NCI-H1105 (cell line): ENCODE data around the gene DST.

Source experiments
- DNase-seq: peaks from one replicate; lab custom pipeline; 2025; lab: John Stamatoyannopoulos, UW

Gene DST

DNA sequence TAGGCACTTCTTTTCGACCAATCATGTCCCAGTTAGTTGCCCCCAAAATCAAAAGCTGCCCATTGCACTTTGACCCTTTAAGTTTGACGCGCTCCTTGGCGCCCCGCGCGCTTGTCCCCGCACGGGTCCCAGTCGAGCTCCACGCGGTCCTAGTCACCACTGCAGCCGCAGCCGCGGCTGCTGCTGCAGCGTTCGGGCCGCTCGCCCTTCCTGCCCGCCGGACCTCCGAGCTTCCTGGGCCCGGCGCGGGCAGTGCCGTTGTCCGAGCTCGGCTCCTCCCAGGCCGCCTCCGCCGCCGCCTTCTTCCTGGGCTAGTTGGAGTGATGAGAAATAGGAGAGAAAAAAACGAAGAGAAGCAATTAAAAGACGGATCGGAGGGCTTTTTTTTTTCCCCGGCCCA, 209.6 kb downstream of the DST start:
- DNase-seq: no peak

DNA sequence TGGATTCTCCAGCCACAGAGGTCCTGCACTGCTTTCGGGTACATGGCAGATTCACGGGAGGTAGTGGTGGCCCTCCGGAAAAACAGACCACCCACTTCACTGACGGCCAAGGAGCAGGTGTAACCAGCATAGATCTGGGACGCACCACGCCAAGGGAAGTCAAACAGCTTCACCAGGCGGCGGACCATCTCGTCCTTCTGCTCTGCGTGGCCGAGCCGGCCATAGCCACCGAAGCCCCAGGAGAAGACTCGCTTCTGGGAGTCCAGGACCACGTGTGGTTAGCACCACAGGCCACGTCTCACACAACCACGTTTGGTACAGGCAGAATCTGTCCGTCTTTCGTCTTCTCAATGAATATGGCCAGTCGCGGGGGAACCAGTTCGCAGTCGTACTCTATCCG, 210.5 kb downstream of the DST start:
- DNase-seq: no peak

DNA sequence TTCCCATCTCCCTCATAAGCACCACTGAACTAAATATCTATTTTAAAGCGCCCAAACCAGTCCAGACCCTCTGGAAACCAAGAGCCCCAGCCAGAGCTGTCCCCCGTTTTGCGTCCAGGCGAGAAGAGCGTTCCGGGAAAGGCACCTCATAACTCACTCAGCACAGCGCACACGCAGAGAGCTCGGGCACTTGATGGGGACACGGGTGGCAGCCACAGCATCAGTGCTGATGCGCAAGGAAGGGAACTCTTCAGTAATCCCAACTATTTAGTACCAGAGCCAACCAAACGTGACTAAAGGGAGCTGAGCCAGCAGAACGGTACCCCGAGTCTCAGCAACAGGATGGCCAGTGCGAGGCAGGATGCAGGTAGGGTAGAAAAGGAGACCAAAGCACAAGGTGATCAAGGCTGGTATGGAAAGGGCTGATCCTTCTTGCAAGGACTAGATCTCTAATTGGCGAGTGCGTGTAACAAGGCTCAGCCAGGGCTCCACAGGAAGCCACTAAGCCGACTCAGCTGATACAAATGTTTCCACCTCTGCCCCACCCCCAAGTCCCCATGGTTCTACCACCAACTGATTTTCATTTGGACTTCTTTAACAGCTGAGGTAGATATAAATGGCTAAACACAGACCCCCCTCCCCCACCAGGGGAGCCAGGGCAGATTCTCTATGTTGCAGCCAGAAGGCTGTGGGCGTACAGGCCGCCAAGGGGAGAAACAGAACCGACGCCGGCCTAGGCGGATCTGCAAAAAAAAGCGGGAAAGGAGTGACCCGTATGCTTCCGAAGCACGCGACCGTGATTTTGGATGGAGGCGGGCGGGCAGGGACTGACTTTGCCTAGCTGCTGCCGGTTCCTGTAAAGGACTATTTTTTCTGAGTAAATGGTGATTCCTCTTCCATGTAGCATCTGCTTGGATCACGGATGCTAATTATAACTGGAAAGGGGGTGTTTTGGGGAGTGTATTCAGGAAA, 211.8 kb downstream of the DST start:
- no peak for DNase-seq

DNA sequence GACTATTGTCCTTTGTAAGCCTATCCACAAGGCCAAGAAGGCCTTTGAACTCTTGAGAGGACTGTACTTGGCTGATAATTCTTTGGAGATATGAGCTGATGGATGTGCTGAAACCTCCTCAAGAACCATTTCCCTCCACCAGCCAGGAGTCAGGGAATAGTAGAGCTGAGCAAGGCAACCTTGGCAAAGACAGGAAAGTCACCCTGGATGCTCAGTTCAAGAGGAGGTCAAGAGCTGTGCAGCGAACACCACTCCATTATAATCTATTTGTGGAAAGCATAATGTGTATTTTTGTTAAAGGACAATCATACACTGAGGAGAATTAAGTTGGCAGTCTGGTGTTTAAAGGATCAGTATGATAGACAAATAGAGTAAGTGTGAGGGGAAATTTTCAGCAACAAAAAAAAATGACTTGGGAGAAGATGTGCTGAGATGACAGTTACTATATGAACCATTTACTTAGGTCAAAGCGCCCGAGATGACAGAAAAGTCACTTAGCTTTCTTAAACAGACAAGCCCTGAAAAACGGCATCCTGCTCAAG, 218.1 kb downstream of the DST start:
- DNase-seq: no peak

GRCh38 chr6:56424064-56424463, 218.6 kb downstream of the DST start:
- DNase-seq: no peak

- DNase-seq: no peak
Observed at GRCh38 chr6:56420296-56420695, 222.4 kb downstream of the DST start.

GRCh38 chr6:56419191-56419590, 223.5 kb downstream of the DST start:
- DNase-seq: no peak

DNA sequence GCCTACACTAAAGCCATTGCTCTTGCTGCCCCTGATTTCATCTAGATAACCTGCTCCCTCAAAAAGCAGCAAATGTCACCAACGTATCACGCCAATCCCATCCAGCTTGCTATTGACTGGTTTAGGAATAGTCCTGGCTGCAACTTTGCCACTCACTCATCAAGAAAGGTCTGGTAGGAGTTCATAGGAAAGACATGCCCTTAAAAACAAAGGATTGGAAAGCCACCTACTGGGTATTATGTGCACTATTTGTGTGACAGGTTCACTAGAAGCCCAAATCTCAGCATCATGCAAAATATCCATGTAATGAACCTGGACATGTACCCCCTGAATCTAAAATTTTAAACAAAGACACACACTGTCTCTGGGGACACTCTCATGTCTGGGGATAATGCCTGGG, 224.9 kb downstream of the DST start:
- no peak for DNase-seq

GRCh38 chr6:56416247-56416646, 226.4 kb downstream of the DST start:
- no peak for DNase-seq

DNA sequence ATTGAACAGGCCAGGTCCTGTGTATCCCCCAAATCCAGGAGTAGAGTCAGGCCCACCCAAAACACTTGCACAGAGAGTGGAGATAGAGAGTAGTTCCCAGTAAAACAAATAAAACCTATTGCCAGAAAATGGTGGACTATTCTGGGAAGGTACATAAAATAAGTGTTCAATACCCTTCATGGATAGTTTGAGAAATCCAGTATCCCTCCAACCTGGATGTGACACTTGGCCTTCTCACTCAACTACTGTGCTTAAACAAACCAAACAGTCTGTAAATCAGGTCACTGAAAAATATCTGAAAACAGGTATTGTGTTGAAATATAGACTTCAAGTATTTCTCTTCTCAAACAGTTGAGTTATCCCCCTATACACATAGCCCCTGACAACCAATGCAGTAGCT, 233.7 kb downstream of the DST start:
- DNase-seq: no peak
